CD4-positive, alpha-beta T cell treated with Interleukin-15 for 4 hours (primary cell): Measurements from ENCODE around the gene TNFRSF18.
"Not testable (repeated sequence)": the region's sequence is repeated elsewhere in the genome, so short reads cannot be mapped to it uniquely, and the experiment has no call there.

ENCODE experiments used
- DNase-seq: peaks from one replicate; pipeline ENCODE4 v3.0.0-alpha.2; 2020; ENCODE audit warnings: low spot score

Gene TNFRSF18, protein sequence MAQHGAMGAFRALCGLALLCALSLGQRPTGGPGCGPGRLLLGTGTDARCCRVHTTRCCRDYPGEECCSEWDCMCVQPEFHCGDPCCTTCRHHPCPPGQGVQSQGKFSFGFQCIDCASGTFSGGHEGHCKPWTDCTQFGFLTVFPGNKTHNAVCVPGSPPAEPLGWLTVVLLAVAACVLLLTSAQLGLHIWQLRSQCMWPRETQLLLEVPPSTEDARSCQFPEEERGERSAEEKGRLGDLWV

GRCh38 chr1:1206376-1206965 lies at the start of gene TNFRSF18:
TSS of gene TNFRSF18 (minus strand) at chr1:1206592. CDS start at chr1:1206571, 21 bp downstream.
- DNase-seq, result no peak

DNA sequence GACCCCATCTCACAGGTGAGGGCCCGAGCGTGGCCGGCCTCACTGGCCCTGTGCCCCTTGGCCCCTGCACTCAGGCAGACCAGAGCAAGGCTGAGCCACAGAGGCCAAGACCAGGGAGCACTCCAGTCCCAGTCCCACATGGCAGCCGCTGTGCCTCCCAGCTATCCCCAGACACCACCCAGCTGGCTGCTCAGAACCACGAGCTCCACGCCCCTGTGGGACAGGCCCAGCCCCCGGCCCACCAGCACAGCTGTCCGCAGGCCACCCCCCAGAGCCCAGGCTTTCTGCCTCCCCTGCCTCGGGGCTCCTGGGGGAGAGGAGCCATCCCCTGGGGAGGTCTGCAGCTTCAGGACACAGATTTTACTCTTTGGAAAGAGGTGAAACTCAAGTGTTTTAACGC lies 49.2 kb upstream of the TNFRSF18 start:
- no peak for DNase-seq

DNA sequence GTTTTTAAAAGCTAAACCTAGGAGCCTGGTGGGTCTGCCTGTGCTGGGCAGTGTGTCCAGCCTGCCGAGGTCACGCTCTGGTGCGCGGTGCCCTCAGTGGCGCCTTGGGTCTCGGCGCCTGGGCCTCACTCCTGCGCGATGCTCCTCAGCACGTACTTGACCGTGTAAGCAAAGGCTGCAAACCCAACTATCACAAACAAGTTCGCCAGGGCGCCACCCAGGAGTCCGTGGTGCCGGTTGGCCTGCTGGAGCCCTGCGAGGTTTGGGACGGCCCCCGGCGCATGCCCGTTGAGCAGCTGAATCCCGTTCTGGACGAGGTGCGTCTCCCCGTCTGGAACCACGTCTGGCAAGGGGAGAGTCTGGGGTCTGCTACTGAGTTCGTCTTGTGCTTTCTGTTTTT lies 48.7 kb upstream of the TNFRSF18 start:
- DNase-seq, result no peak

GRCh38 chr1:1254667-1254998 lies 48.2 kb upstream of the TNFRSF18 start:
- DNase-seq, result no peak

DNA sequence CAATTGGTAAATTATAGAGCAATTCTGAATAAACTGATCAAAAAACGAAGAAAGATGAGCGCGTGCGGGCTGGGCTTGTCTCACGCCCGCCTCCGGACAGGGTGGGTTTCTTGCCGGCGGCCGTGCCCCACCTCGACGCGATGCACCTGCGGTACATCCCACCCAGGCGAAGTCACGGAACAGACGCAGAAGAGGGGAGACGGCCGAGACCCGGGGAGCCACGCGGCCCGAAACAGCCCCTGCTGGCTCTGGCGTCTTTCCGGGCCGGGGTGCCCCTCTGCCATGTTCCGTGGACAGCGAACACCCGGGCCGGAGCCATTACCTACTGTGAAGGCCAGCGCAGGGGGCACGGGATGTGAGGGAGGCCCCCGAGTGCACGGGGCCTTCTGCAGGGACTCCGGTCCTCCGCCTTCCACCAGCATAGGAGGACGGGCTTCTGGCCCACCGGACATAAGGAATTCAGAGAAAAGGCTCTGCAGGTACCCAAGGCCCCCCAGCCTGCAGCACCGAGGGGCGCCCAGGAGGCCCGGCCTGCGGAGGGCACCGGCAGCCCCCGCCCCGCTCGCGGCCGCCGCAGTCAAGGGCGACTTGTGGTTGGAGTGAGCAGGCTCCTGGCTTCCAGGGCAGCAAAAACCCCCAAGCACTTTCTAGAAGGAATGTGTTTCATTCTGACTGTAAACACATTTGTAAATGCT lies 47.7 kb upstream of the TNFRSF18 start:
- DNase-seq, result no peak

DNA sequence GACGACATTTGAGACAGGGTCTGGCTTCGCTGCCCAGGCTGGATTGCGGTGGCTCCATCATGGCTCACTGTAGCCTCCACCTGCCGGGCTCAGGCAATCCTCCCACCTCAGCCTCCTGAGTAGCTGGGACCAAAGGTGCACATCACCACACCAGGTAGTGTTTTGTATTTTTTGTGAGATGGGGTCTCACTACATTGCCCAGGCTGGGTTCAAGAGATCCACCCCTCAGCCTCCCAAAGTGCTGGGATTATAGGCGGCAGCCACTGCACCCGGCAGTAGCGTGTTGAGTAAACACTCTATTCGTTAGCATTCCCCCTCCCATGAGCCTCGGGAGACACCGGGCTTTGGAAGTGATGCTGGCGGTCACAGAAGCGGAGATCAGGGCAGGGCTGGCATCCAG lies 46.9 kb upstream of the TNFRSF18 start:
- no peak for DNase-seq

DNA sequence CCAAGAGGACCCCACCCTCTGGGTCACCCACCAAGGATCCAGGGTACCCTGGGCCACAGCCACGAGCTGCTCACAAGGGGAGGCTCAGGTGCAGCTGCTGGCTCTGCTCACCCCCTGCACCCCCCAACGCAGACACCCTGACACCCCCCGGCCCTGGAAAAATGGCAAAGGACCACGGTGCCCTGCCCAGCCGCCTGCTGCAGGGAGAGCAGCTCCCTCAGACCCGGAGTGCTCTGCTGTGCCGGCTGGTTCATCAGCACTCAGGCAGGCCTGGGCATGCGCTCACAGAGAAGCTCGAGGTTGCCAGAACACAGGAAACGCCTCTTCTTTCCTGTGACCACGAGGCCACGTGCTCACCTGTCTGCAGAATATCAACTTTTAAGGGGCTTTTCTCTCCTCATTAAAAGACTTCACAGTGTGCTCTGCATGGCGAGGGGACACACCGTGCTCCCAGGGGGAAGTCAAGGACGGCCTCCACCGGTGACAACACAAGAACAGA lies 44.4 kb upstream of the TNFRSF18 start:
- peak; percentile 65 for DNase-seq

DNA sequence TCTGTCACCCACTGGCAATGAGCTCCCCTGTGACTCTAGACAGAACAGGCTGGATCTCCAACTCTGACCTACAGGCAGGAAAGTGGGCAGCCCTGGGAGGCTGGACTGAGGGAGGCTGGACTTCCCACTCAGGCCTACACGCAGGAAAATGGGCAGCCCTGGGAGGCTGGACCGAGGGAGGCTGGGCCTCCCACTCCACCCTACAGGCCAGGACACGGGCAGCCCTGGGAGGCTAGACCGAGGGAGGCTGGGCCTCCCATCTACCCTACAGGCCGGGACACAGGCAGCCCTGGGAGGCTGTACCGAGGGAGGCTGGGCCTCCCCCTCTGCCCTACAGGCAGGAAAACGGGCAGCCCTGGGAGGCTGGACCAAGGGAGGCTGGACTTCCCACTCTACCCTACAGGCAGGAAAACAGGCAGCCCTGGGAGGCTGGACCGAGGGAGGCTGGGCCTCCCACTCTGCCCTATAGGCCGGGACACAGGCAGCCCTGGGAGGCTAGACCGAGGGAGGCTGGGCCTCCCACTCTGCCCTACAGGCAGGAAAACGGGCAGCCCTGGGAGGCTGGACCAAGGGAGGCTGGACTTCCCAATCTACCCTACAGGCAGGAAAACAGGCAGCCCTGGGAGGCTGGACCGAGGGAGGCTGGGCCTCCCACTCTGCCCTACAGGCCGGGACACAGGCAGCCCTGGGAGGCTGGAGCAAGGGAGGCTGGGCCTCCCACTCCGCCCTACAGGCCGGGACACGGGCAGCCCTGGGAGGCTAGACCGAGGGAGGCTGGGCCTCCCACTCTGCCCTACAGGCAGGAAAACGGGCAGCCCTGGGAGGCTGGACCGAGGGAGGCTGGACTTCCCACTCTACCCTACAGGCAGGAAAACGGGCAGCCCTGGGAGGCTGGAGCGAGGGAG lies 41.9 kb upstream of the TNFRSF18 start:
- not testable (repeated sequence) for DNase-seq

DNA sequence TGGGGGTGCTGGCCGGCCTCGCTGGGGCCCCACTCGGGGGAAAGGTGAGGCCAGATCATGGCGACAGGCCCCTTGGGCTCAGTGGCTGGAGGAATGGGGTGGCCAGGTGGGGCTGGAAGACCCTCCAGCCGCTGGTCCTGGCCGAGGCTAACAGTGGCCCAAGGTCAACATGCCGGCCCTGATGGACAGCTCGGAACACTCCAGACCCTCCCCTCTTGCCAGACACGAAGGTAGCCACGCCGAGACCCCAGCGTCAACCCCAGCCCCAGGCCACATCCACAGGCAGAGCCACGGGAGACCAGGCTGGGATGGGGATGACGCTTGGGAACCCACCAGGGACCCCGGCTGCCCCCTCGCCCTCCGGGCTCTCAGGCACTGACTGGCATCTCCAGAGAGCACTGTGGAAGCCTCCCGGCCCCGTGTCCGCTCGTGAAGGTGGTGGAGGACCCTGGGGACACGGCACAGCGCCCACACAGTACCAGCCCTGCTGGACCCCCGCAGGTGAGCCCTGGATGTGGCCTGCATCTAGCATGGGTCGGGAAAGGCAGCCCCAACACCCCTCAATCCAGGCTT lies 41.0 kb upstream of the TNFRSF18 start:
- no peak for DNase-seq

DNA sequence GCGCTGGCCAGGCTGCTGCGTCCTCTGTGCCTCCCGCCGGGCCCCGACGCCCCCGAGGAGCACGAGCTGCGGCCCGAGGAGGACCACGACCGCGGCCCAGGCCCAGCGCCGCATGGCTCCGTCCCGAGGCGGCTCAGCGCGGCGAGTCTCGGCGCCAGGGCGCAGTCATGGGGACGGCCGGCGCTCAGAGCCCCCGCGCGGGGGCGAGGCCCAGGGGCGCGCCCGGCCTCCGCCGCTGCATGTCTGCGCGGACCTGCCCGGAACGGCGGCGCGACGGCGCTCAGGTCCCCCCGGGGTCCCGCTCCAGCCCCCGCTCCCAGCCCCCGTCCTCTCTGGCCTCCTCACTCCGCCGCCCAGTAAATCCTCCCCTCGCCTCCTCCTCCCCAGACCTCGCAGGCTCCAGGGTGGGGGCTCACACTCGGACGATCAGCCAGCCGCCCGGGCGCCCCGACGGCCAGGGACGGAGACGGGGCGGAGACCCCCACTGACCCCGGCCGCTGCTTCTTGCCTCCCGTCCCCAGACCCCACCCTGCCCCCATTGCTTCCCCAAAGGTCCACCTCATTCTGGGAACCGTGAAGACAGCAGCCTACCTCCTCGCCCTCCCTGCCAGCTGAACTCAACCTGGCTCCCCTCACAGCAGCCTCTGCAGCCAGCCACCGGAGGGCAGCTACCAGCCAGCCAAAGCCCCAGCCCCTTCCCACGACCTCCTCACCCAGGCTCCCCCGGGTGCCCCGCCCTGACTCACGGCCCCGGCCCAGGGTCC lies 40.4 kb upstream of the TNFRSF18 start, which contains the start of gene C1QTNF12:
C1QTNF12 (minus strand) TSS at position 146 of the 764 bp plus-strand sequence; CDS start at position 114, 32 bp downstream.
- no peak for DNase-seq

GRCh38 chr1:1245817-1246576 lies 39.6 kb upstream of the TNFRSF18 start:
- no peak for DNase-seq

GRCh38 chr1:1245178-1245816 lies 38.9 kb upstream of the TNFRSF18 start:
- DNase-seq, result no peak

GRCh38 chr1:1244192-1244811 lies 37.9 kb upstream of the TNFRSF18 start:
- DNase-seq, result no peak

DNA sequence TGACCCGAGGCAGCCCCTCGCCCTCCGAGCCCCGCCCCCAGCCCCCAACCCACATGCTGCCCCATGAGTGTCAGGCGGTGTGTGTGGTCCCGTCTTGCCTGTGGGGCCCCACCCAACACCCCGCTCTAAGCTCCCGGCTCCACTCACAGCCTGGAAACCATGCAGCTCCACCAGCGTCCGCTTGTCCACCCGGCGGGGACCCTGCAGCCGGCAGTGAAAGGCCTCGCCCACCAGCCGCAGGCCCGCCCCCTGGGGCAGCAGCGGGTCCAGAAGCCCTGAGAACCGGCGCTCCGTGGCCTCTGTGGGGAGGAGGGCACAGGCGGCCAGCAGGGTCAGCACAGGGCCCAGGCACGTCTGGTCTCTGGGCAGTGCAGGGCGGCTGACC lies 37.4 kb upstream of the TNFRSF18 start:
- no peak for DNase-seq

DNA sequence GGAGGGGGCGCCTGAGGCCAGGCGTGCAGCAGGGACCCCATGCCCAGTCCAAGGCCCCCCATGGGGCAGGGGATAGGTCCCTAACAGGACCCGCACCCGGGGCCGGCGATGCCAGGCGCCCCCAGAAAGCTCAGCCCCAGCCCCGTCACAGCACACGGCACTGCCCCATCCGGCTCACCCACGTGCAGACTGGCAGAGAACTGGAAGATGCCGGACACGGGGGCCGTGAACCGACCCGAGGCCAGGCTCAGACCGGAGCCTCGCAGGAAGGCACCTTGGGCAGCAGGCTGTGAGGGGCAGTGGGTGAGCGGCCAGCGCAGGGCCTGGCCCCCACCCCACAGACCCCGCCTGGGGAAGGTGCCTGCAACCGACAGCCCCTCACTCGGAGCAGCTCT lies 36.9 kb upstream of the TNFRSF18 start:
- DNase-seq, result no peak

- no peak for DNase-seq
Observed at GRCh38 chr1:1242461-1243265, 36.3 kb upstream of the TNFRSF18 start.

- DNase-seq, result no peak
Observed at GRCh38 chr1:1241588-1242219, 35.3 kb upstream of the TNFRSF18 start.
